A549 (cell line): Measurements from ENCODE around the gene KRT34.
"Not testable (repeated sequence)": the region's sequence is repeated elsewhere in the genome, so short reads cannot be mapped to it uniquely, and the experiment has no call there.

ENCODE experiments used
- CBX2 ChIP-seq: fragments of 200-600 bp; sonication (generic); IDR thresholded peaks from 2 replicates; pipeline ENCODE4 v1.6.1; 2016; ENCODE audit warnings: low read depth, mild to moderate bottlenecking, borderline replicate concordance
- PHF8 ChIP-seq: fragments of 200-600 bp; sonication (generic); IDR thresholded peaks from 2 replicates; pipeline ENCODE4 v1.6.1; 2016; ENCODE audit warnings: low read depth, mild to moderate bottlenecking, antibody characterized with exemption, moderate library complexity, borderline replicate concordance
- POLR2A ChIP-seq: IDR thresholded peaks from 2 replicates; pipeline ENCODE4 v1.6.1; 2012; ENCODE audit warnings: mild to moderate bottlenecking, low read length
- RAD21 ChIP-seq, 2 experiments: fragments of >200 bp in 1 of 2; sonication (Bioruptor Twin) in 1 of 2; formaldehyde crosslinking in 1 of 2; IDR thresholded peaks in 1 of 2; conservative IDR thresholded peaks in 1 of 2; 2 replicates in 1 of 2; 3 replicates in 1 of 2; pipeline ENCODE4 v1.6.1; 2012 to 2018; ENCODE audit warnings: inconsistent platforms in 1 of 2
- ZFP36 ChIP-seq: fragments of 450-650 bp; IDR thresholded peaks from 2 replicates; pipeline ENCODE4 v1.6.1; 2014; ENCODE audit warnings: borderline replicate concordance; ENCODE audit not compliant: partially characterized antibody
- TF ChIP-seq, protein P1 (sequence below): fragments of >200 bp; sonication (Bioruptor Twin); formaldehyde crosslinking; IDR thresholded peaks from 3 replicates; pipeline ENCODE4 v1.5.1; 2016
- TF ChIP-seq, protein P2 (sequence below): IDR thresholded peaks from 2 replicates; pipeline ENCODE4 v1.6.1; 2012; ENCODE audit warnings: low read depth, borderline replicate concordance
- TF ChIP-seq, protein P3 (sequence below): fragments of 200-600 bp; sonication (generic); IDR thresholded peaks from 2 replicates; pipeline ENCODE4 v1.6.1; 2016; ENCODE audit warnings: antibody characterized with exemption, mild to moderate bottlenecking, moderate library complexity
- TF ChIP-seq, protein P4 (sequence below): IDR thresholded peaks from 2 replicates; pipeline ENCODE4 v1.6.1; 2012
- TF ChIP-seq, protein P5 (sequence below): fragments of 150-350 bp; IDR thresholded peaks from 2 replicates; pipeline ENCODE4 v1.6.1; 2014; ENCODE audit warnings: low read depth, mild to moderate bottlenecking, low read length
- TF ChIP-seq, protein P6 (sequence below): fragments of 450-650 bp; IDR thresholded peaks from 2 replicates; pipeline ENCODE4 v1.6.1; 2014; ENCODE audit warnings: antibody characterized with exemption
- TF ChIP-seq, protein P7 (sequence below): fragments of 250-450 bp; sonication (Bioruptor Pico); IDR thresholded peaks from 2 replicates; pipeline ENCODE4 v1.5.0; 2021; ENCODE audit warnings: mild to moderate bottlenecking, moderate library complexity, borderline replicate concordance

DNA sequence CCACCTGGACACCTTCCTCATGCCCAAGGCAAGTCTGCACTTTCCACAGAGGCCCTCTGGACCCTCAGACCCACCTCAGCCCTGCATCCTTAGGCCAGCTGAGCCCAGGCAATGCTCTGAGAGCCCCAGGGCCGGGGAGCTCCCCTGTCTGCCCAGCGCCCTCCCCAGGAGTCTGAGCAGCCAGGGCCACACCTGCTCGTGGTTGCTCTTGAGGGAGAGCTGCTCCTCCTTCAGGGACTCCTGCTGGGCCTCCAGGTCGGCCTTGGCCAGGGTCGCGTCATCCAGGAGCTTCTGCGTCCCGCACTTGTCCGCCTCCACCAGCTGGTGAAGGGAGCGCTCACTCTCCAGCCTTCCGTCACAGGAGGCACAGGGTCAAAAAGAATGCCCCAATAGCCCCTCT lies 40.5 kb upstream of the KRT34 start:
- TF ChIP-seq PHF8; CBX2; POLR2A; RAD21 (conservative IDR thresholded peaks at IDR 0.05 in 1 of 2, IDR thresholded peaks at IDR 0.05 in 1 of 2); ZFP36: not testable (repeated sequence)
- TF ChIP-seq, protein P1, sequence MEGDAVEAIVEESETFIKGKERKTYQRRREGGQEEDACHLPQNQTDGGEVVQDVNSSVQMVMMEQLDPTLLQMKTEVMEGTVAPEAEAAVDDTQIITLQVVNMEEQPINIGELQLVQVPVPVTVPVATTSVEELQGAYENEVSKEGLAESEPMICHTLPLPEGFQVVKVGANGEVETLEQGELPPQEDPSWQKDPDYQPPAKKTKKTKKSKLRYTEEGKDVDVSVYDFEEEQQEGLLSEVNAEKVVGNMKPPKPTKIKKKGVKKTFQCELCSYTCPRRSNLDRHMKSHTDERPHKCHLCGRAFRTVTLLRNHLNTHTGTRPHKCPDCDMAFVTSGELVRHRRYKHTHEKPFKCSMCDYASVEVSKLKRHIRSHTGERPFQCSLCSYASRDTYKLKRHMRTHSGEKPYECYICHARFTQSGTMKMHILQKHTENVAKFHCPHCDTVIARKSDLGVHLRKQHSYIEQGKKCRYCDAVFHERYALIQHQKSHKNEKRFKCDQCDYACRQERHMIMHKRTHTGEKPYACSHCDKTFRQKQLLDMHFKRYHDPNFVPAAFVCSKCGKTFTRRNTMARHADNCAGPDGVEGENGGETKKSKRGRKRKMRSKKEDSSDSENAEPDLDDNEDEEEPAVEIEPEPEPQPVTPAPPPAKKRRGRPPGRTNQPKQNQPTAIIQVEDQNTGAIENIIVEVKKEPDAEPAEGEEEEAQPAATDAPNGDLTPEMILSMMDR: not testable (repeated sequence)
- TF ChIP-seq, protein P2, sequence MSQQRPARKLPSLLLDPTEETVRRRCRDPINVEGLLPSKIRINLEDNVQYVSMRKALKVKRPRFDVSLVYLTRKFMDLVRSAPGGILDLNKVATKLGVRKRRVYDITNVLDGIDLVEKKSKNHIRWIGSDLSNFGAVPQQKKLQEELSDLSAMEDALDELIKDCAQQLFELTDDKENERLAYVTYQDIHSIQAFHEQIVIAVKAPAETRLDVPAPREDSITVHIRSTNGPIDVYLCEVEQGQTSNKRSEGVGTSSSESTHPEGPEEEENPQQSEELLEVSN: not testable (repeated sequence)
- TF ChIP-seq, protein P3, sequence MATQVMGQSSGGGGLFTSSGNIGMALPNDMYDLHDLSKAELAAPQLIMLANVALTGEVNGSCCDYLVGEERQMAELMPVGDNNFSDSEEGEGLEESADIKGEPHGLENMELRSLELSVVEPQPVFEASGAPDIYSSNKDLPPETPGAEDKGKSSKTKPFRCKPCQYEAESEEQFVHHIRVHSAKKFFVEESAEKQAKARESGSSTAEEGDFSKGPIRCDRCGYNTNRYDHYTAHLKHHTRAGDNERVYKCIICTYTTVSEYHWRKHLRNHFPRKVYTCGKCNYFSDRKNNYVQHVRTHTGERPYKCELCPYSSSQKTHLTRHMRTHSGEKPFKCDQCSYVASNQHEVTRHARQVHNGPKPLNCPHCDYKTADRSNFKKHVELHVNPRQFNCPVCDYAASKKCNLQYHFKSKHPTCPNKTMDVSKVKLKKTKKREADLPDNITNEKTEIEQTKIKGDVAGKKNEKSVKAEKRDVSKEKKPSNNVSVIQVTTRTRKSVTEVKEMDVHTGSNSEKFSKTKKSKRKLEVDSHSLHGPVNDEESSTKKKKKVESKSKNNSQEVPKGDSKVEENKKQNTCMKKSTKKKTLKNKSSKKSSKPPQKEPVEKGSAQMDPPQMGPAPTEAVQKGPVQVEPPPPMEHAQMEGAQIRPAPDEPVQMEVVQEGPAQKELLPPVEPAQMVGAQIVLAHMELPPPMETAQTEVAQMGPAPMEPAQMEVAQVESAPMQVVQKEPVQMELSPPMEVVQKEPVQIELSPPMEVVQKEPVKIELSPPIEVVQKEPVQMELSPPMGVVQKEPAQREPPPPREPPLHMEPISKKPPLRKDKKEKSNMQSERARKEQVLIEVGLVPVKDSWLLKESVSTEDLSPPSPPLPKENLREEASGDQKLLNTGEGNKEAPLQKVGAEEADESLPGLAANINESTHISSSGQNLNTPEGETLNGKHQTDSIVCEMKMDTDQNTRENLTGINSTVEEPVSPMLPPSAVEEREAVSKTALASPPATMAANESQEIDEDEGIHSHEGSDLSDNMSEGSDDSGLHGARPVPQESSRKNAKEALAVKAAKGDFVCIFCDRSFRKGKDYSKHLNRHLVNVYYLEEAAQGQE: not testable (repeated sequence)
- TF ChIP-seq, protein P4, sequence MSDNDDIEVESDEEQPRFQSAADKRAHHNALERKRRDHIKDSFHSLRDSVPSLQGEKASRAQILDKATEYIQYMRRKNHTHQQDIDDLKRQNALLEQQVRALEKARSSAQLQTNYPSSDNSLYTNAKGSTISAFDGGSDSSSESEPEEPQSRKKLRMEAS: not testable (repeated sequence)
- TF ChIP-seq, protein P5, sequence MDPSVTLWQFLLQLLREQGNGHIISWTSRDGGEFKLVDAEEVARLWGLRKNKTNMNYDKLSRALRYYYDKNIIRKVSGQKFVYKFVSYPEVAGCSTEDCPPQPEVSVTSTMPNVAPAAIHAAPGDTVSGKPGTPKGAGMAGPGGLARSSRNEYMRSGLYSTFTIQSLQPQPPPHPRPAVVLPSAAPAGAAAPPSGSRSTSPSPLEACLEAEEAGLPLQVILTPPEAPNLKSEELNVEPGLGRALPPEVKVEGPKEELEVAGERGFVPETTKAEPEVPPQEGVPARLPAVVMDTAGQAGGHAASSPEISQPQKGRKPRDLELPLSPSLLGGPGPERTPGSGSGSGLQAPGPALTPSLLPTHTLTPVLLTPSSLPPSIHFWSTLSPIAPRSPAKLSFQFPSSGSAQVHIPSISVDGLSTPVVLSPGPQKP: not testable (repeated sequence)
- TF ChIP-seq, protein P6, sequence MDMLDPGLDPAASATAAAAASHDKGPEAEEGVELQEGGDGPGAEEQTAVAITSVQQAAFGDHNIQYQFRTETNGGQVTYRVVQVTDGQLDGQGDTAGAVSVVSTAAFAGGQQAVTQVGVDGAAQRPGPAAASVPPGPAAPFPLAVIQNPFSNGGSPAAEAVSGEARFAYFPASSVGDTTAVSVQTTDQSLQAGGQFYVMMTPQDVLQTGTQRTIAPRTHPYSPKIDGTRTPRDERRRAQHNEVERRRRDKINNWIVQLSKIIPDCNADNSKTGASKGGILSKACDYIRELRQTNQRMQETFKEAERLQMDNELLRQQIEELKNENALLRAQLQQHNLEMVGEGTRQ: not testable (repeated sequence)
- TF ChIP-seq, protein P7, sequence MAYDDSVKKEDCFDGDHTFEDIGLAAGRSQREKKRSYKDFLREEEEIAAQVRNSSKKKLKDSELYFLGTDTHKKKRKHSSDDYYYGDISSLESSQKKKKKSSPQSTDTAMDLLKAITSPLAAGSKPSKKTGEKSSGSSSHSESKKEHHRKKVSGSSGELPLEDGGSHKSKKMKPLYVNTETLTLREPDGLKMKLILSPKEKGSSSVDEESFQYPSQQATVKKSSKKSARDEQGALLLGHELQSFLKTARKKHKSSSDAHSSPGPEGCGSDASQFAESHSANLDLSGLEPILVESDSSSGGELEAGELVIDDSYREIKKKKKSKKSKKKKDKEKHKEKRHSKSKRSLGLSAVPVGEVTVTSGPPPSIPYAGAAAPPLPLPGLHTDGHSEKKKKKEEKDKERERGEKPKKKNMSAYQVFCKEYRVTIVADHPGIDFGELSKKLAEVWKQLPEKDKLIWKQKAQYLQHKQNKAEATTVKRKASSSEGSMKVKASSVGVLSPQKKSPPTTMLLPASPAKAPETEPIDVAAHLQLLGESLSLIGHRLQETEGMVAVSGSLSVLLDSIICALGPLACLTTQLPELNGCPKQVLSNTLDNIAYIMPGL (CRISPR knock-in tag): not testable (repeated sequence)
